GM19240 (cell line): Measurements from ENCODE around the gene PAK2.
"Not testable (repeated sequence)": the region's sequence is repeated elsewhere in the genome, so short reads cannot be mapped to it uniquely, and the experiment has no call there.

Source experiments
- DNase-seq: peaks from one replicate; pipeline ENCODE4 v3.0.0; 2011; ENCODE audit warnings: low spot score; ENCODE audit not compliant: insufficient read length

PAK2 gene

GRCh38 chr3:196843435-196844110 is 103.9 kb downstream of the PAK2 start:
- DNase-seq, result no peak

- not testable (repeated sequence) for DNase-seq
Observed at GRCh38 chr3:196844235-196845219, 104.9 kb downstream of the PAK2 start.

GRCh38 chr3:196848375-196848774 is 108.7 kb downstream of the PAK2 start:
- not testable (repeated sequence) for DNase-seq

GRCh38 chr3:196849180-196849741 is 109.6 kb downstream of the PAK2 start:
- no peak for DNase-seq

GRCh38 chr3:196863000-196863399 is 123.3 kb downstream of the PAK2 start:
- not testable (repeated sequence) for DNase-seq

GRCh38 chr3:196867155-196867506 is 127.5 kb downstream of the PAK2 start:
- DNase-seq, result no peak

GRCh38 chr3:196867507-196868296 is 128.0 kb downstream of the PAK2 start, which contains the start of gene SENP5:
Gene SENP5 (plus strand): TSS chr3:196867920. CDS start chr3:196885182, 17,262 bp downstream.
- peak; percentile 83 for DNase-seq

GRCh38 chr3:196868297-196868661 is 128.6 kb downstream of the PAK2 start:
- DNase-seq, result no peak

GRCh38 chr3:196872316-196872715 is 132.7 kb downstream of the PAK2 start:
- no peak for DNase-seq

GRCh38 chr3:196874511-196875094 is 134.9 kb downstream of the PAK2 start:
- not testable (repeated sequence) for DNase-seq

- DNase-seq, result no peak
Observed at GRCh38 chr3:196875258-196875657, 135.6 kb downstream of the PAK2 start.
